ENCODE data around the gene CRISPLD2. TPM values are rescaled to one million over a fixed set of nuclear protein-coding genes. Genes with fewer than 3 reads are reported as not detected.

Gene CRISPLD2
- total and polyA plus RNA-seq, 4 donors: 8.9 to 192 (median 70.5) TPM

DNA sequence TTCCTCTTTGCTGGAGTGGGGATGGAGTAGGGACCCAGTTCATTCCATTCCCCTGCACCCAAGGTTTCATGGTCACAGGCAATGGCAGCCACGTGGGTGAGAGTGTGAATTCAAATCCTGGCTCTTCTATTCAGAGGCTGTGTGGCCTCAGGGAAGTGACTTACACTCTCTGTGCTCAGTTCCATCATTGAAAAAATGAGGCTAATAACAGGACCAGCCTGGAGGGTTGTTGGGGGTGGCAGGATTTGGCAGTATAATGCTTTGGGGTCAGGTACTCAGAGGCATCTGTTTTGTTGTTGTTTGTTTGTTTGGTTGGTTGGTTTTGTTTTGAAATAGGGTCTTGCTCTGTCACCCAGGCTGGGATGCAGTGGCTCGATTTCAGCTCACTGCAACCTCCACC lies 2.2 kb upstream of the CRISPLD2 start:
- DNase-seq (no peak), ATAC-seq (ENCODE audit: low FRiP score) (no peak)
- no peaks in the 10 kb centered on the region for H3K4me1 ChIP-seq (ENCODE audit: control insufficient read depth in 1 of 2, insufficient read depth in 2 of 2, low read length in 2 of 2)
- H3K4me3 ChIP-seq (ENCODE audit: low read length in 2 of 2): no peak overlapping the region
- no peaks in the 10 kb centered on the region for H3K9me3 ChIP-seq (ENCODE audit: control insufficient read depth, low read length)
- no peak overlapping the region for H3K27ac ChIP-seq (ENCODE audit: low read depth in 1 of 2, low read length in 2 of 2)
- no peaks in the 10 kb centered on the region for H3K27me3 ChIP-seq (ENCODE audit: control insufficient read depth in 1 of 2, insufficient read depth in 2 of 2, low read length in 1 of 2)
- WGBS, 2 donors: 81 to 88% methylated on average over 2 of the region's 2 CpGs
- intact Hi-C loops (cut with DNase I): no loop called here
- no peaks in the 10 kb centered on the region for H3K36me3 ChIP-seq (ENCODE audit: control insufficient read depth in 1 of 2, insufficient read depth in 2 of 2, low read length in 1 of 2)

DNA sequence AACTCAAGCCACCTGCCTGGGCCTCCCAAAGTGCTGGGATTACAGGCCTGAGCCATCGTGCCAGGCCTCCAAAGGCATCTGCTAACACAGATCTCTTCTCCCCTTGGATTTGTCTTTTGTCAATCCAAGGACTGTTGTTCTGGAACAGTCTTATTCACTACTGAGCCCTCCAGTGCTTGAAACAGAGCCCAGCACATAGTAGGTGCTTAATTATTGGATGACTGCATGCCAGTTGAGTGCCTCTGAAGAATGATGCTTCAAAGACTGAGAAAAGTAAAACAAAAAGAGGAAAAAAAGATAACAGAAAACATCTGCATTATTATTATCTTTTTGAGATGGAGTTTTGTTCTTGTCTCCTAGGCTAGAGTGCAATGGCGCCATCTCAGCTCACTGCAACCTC lies 1.7 kb upstream of the CRISPLD2 start:
- 86 to 90% methylated on average over 2 of the region's 2 CpGs for WGBS, 2 donors
- Histone ChIP-seq H3K4me3 (ENCODE audit: low read length in 2 of 2) (no peak overlapping the region), H3K4me1 (ENCODE audit: control insufficient read depth in 1 of 2, insufficient read depth in 2 of 2, low read length in 2 of 2) (no peaks in the 10 kb centered on the region), H3K9me3 (ENCODE audit: control insufficient read depth, low read length) (no peaks in the 10 kb centered on the region), H3K27me3 (ENCODE audit: control insufficient read depth in 1 of 2, insufficient read depth in 2 of 2, low read length in 1 of 2) (no peaks in the 10 kb centered on the region), H3K27ac (ENCODE audit: low read depth in 1 of 2, low read length in 2 of 2) (no peak overlapping the region), H3K36me3 (ENCODE audit: control insufficient read depth in 1 of 2, insufficient read depth in 2 of 2, low read length in 1 of 2) (no peaks in the 10 kb centered on the region)
- intact Hi-C loops (cut with DNase I): no loop called here
- no peak for ATAC-seq (ENCODE audit: low FRiP score)
- no peak for DNase-seq

DNA sequence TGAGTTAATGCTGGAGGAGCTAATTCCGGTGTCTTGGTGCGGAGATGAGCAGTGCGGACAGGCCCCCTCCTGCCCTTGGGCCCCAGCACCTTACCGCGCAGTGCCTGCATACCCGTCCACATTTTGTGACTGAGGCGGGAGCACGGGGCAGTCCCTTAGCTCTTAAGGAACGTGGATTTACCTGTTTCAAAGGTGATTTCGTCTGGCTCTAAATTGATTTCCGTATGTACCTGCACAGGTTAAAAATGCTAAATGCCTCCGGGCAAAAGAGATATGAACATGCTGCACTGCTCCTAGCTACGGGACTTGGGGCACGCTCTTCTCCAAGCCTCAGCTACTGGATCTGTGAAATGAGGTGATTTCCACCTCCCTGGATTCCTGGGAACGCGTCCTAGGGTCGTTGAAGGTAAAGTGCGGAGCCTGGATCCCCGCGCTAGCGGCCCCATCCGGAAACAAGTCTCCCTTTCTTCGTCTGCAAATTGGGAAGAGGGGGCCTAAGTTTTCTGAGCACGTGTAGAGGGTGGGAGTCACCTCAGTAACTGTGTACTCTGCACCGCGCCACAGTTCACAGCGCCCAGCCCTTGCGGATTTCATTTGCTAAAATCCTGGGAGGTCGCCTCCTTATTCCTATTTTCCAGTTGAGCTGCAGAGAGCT lies 669 bp upstream of the CRISPLD2 start:
- DNase-seq (no peak), ATAC-seq (ENCODE audit: low FRiP score) (no peak)
- no peaks in the 10 kb centered on the region for H3K9me3 ChIP-seq (ENCODE audit: control insufficient read depth, low read length)
- intact Hi-C loops (cut with DNase I): no loop called here
- 65 to 67% methylated on average over 29 of the region's 29 CpGs for WGBS, 2 donors
- no peaks in the 10 kb centered on the region for H3K27me3 ChIP-seq (ENCODE audit: control insufficient read depth in 1 of 2, insufficient read depth in 2 of 2, low read length in 1 of 2)
- no peak overlapping the region for H3K4me3 ChIP-seq (ENCODE audit: low read length in 2 of 2)
- no peak overlapping the region for H3K27ac ChIP-seq (ENCODE audit: low read depth in 1 of 2, low read length in 2 of 2)
- H3K4me1 ChIP-seq (ENCODE audit: control insufficient read depth in 1 of 2, insufficient read depth in 2 of 2, low read length in 2 of 2): no peaks in the 10 kb centered on the region
- H3K36me3 ChIP-seq (ENCODE audit: control insufficient read depth in 1 of 2, insufficient read depth in 2 of 2, low read length in 1 of 2): no peaks in the 10 kb centered on the region

DNA sequence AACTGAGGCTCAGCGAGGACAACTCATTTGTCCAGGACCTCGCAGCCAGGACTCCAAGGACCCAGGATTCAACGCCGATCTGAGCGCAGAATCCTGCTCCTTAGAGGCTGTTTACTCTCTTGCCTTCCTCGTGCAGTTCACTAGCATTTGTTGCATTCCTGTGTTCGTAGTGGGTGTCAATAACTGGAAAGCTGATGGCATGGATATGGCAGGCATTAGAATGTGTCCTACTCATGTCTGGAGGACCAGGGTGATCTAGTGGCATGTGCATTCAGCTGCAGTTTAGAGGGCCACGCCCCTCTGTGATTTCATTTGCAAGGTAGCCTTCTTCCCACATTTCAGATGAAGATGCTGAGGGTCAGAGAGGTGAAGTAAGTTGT lies 510 bp downstream of the CRISPLD2 start:
- no peak overlapping the region for H3K27ac ChIP-seq (ENCODE audit: low read depth in 1 of 2, low read length in 2 of 2)
- no peaks in the 10 kb centered on the region for H3K9me3 ChIP-seq (ENCODE audit: control insufficient read depth, low read length)
- no peaks in the 10 kb centered on the region for H3K27me3 ChIP-seq (ENCODE audit: control insufficient read depth in 1 of 2, insufficient read depth in 2 of 2, low read length in 1 of 2)
- no peak for DNase-seq
- ATAC-seq (ENCODE audit: low FRiP score): peak; percentile 8
- H3K4me3 ChIP-seq (ENCODE audit: low read length in 2 of 2): peak overlapping the region in 1 of 2 donors; percentile 7
- no peaks in the 10 kb centered on the region for H3K4me1 ChIP-seq (ENCODE audit: control insufficient read depth in 1 of 2, insufficient read depth in 2 of 2, low read length in 2 of 2)
- intact Hi-C loops (cut with DNase I): no loop called here
- WGBS, 2 donors: 24 to 34% methylated on average over 8 of the region's 8 CpGs
- H3K36me3 ChIP-seq (ENCODE audit: control insufficient read depth in 1 of 2, insufficient read depth in 2 of 2, low read length in 1 of 2): no peaks in the 10 kb centered on the region

DNA sequence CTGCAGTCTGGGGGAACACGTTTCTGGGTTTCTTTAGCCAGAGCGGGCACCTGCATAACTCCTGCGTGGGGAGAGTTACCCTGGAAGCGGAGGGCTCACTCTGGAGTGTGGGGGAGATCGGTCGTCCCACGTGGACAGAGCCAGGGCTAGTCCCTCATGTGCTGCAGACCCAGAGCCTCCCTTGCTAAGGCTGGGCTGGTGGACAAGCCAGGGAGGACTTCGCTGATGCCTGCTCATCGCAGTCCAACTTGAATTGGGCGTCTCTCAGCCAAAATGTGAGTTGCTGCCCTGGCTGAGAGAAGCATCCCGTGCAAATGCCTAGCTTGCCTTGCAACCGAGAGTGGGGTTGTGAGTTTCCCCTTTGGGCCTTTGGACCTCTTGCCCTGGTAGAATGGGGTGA lies 986 bp downstream of the CRISPLD2 start:
- Histone ChIP-seq H3K27ac (ENCODE audit: low read depth in 1 of 2, low read length in 2 of 2) (no peak overlapping the region), H3K36me3 (ENCODE audit: control insufficient read depth in 1 of 2, insufficient read depth in 2 of 2, low read length in 1 of 2) (no peaks in the 10 kb centered on the region), H3K4me1 (ENCODE audit: control insufficient read depth in 1 of 2, insufficient read depth in 2 of 2, low read length in 2 of 2) (no peaks in the 10 kb centered on the region), H3K4me3 (ENCODE audit: low read length in 2 of 2) (no peak overlapping the region), H3K9me3 (ENCODE audit: control insufficient read depth, low read length) (no peaks in the 10 kb centered on the region), H3K27me3 (ENCODE audit: control insufficient read depth in 1 of 2, insufficient read depth in 2 of 2, low read length in 1 of 2) (no peaks in the 10 kb centered on the region)
- WGBS, 2 donors: 58 to 62% methylated on average over 12 of the region's 12 CpGs
- intact Hi-C loops (cut with DNase I): no loop called here
- DNase-seq: no peak
- ATAC-seq (ENCODE audit: low FRiP score): no peak

DNA sequence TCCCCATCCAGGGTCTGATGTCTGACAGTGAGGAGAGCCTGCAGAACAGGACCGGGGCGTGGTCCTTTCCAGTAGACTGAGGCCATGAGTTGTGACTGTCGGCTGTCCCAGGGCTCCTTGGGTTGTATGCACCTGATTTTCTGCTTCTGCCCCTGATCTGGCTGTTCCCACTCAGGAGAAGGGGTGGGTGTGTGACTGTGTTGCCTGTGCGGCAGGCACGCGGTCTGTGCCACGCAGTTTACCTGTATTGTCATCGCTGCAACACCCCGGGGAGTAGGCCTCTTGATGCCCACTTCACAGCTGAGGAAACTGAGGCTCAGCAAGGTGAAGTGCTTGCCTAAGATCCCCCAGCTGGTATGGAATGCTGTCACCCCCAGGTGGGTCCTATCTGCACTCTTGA lies 1.4 kb downstream of the CRISPLD2 start:
- H3K27ac ChIP-seq (ENCODE audit: low read depth in 1 of 2, low read length in 2 of 2): no peak overlapping the region
- no peak overlapping the region for H3K4me3 ChIP-seq (ENCODE audit: low read length in 2 of 2)
- ATAC-seq (ENCODE audit: low FRiP score) (no peak), DNase-seq (no peak)
- no peaks in the 10 kb centered on the region for H3K4me1 ChIP-seq (ENCODE audit: control insufficient read depth in 1 of 2, insufficient read depth in 2 of 2, low read length in 2 of 2)
- intact Hi-C loops (cut with DNase I): no loop called here
- 92 to 95% methylated on average over 9 of the region's 9 CpGs for WGBS, 2 donors
- H3K36me3 ChIP-seq (ENCODE audit: control insufficient read depth in 1 of 2, insufficient read depth in 2 of 2, low read length in 1 of 2): no peaks in the 10 kb centered on the region
- H3K9me3 ChIP-seq (ENCODE audit: control insufficient read depth, low read length): no peaks in the 10 kb centered on the region
- no peaks in the 10 kb centered on the region for H3K27me3 ChIP-seq (ENCODE audit: control insufficient read depth in 1 of 2, insufficient read depth in 2 of 2, low read length in 1 of 2)

DNA sequence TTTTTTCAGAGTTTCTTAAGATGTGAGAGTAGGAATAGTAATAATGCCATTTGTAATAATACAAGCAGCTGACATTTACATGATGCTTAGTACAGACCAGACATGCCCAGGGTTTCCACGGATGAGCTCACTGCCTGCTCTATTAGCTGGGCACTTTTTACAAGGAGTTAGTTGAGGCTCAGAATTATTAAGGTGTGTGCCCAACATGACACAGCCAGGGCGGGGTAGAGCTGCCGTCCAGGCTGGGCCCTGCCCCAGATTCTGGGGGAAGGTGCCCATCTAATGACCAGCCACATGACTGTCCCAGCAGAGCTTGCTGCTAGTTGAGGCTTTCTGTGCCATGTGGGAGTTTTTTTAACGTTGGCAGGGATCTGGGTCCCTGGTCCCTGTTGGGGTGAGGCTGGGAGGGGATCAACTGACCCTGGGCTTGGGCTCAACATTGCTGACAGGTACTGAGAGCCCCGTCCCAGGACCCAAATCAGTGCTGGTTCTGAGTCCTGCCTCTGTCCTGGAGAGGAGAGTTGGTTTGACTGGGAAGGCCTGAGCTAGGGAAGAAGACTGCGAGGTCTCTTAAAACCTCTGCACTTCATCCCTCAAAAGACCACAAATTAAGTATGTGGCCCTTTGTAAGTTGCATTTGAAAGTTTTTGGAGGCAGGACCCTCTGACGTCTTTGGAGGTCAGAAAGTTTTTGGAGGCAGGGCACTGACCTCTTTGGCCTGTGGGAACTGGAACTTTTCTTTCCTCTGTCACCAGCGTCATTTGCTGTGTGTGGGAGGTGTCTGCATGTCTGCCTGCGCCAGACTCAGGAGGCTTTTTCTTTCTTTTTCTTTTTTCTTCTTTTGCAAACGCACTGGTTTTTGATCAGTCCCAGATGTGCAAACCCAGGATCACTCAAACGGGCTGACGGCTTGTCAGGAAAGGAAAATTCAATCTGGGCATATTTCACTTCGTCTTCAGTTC lies 2.2 kb downstream of the CRISPLD2 start:
- H3K4me3 ChIP-seq (ENCODE audit: low read length in 2 of 2): no peak overlapping the region
- no peaks in the 10 kb centered on the region for H3K9me3 ChIP-seq (ENCODE audit: control insufficient read depth, low read length)
- no peaks in the 10 kb centered on the region for H3K4me1 ChIP-seq (ENCODE audit: control insufficient read depth in 1 of 2, insufficient read depth in 2 of 2, low read length in 2 of 2)
- DNase-seq: peak in 1 of 2 donors; percentile 75
- intact Hi-C loops (cut with DNase I): no loop called here
- ATAC-seq (ENCODE audit: low FRiP score): no peak
- 62 to 64% methylated on average over 13 of the region's 13 CpGs for WGBS, 2 donors
- no peaks in the 10 kb centered on the region for H3K36me3 ChIP-seq (ENCODE audit: control insufficient read depth in 1 of 2, insufficient read depth in 2 of 2, low read length in 1 of 2)
- H3K27me3 ChIP-seq (ENCODE audit: control insufficient read depth in 1 of 2, insufficient read depth in 2 of 2, low read length in 1 of 2): no peaks in the 10 kb centered on the region
- H3K27ac ChIP-seq (ENCODE audit: low read depth in 1 of 2, low read length in 2 of 2): no peak overlapping the region

DNA sequence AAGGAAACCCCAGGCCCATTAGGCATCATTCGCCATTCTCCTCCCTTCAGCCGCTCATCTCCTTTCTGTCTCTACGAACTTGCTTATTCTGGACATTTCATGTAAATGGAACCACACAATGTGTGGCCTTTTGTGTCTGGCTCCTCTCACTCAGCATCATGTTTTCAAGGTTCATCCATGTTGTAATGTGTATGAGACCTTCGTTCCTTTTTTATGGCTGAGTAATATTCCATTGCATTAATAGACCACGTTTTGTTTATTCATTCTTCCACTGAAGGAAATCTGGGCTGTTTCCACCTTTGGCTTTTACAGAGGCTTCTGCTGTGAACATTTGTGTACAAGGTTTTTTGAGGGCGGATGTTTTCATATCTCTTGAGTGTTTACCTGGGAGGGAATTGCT lies 3.2 kb downstream of the CRISPLD2 start:
- DNase-seq: no peak
- Histone ChIP-seq H3K27ac (ENCODE audit: low read depth in 1 of 2, low read length in 2 of 2) (no peak overlapping the region), H3K9me3 (ENCODE audit: control insufficient read depth, low read length) (no peaks in the 10 kb centered on the region), H3K4me1 (ENCODE audit: control insufficient read depth in 1 of 2, insufficient read depth in 2 of 2, low read length in 2 of 2) (no peaks in the 10 kb centered on the region), H3K36me3 (ENCODE audit: control insufficient read depth in 1 of 2, insufficient read depth in 2 of 2, low read length in 1 of 2) (no peaks in the 10 kb centered on the region), H3K27me3 (ENCODE audit: control insufficient read depth in 1 of 2, insufficient read depth in 2 of 2, low read length in 1 of 2) (no peaks in the 10 kb centered on the region), H3K4me3 (ENCODE audit: low read length in 2 of 2) (no peak overlapping the region)
- intact Hi-C loops (cut with DNase I): no loop called here
- WGBS, 2 donors: 94 to 95% methylated on average over 6 of the region's 6 CpGs
- ATAC-seq (ENCODE audit: low FRiP score): no peak

DNA sequence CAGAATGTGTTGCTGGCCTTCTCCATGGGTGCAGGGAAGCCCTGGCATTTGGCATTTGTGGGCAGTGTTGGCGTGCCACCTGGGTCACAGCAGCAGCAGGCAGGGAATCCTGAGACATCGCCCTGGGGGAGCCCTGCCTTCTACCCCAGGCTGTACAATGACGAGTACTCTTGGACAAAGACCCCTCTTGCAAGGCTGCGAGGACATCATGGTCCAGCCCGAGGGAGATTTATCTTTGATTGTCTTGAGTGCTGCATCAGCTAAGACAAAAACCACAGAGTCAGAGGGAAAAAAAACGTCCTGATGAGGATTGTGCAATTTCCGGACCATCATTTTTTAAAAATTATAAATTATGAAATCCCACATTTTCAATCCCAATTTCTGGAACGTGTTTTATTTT lies 3.7 kb downstream of the CRISPLD2 start:
- DNase-seq: peak in 1 of 2 donors; percentile 75
- H3K36me3 ChIP-seq (ENCODE audit: control insufficient read depth in 1 of 2, insufficient read depth in 2 of 2, low read length in 1 of 2): no peaks in the 10 kb centered on the region
- H3K4me3 ChIP-seq (ENCODE audit: low read length in 2 of 2): no peak overlapping the region
- peak; percentile 20 for ATAC-seq (ENCODE audit: low FRiP score)
- no peaks in the 10 kb centered on the region for H3K9me3 ChIP-seq (ENCODE audit: control insufficient read depth, low read length)
- intact Hi-C loops (cut with DNase I): no loop called here
- WGBS, 2 donors: 82 to 88% methylated on average over 8 of the region's 8 CpGs
- H3K4me1 ChIP-seq (ENCODE audit: control insufficient read depth in 1 of 2, insufficient read depth in 2 of 2, low read length in 2 of 2): no peaks in the 10 kb centered on the region
- no peak overlapping the region for H3K27ac ChIP-seq (ENCODE audit: low read depth in 1 of 2, low read length in 2 of 2)
- no peaks in the 10 kb centered on the region for H3K27me3 ChIP-seq (ENCODE audit: control insufficient read depth in 1 of 2, insufficient read depth in 2 of 2, low read length in 1 of 2)
